NOMO-1 treated with dmso at 0.1 percent for 144 hours (cell line): Measurements from ENCODE around the gene CCR8.
"Not testable (repeated sequence)": the region's sequence is repeated elsewhere in the genome, so short reads cannot be mapped to it uniquely, and the experiment has no call there.

Source experiments
- DNase-seq: peaks from one replicate; lab custom pipeline; 2025; ENCODE audit not compliant: unreplicated experiment; lab: John Stamatoyannopoulos, UW

The CCR8 gene

GRCh38 chr3:39313289-39313688, 16.2 kb upstream of the CCR8 start:
- no peak for DNase-seq

DNA sequence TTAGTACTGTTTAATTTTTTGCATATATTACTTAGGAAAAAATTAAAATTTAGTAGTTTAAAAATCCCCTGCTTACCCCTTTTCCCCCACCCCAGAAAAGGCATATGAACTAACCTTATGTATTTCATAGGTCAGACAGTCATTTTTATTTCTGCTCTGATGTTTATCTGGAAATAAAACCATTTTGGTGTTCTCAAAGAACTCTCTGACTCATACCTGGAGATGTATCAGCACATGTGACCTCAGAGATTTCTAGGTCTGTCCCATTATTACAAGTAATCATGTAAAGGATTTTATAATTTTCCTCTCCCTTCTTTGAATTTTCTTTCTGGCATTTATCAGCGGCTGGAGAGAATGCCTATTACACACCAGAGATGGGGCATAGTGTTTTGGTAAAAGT, 14.1 kb upstream of the CCR8 start:
- DNase-seq: no peak

GRCh38 chr3:39317571-39318169, 11.8 kb upstream of the CCR8 start:
- peak; percentile 8 for DNase-seq

- DNase-seq: no peak
Measured at GRCh38 chr3:39318301-39318700, 11.2 kb upstream of the CCR8 start.

- no peak for DNase-seq
Measured at GRCh38 chr3:39319249-39319648, 10.3 kb upstream of the CCR8 start.

- not testable (repeated sequence) for DNase-seq
Measured at GRCh38 chr3:39321574-39321983, 7.9 kb upstream of the CCR8 start.

- DNase-seq: not testable (repeated sequence)
Measured at GRCh38 chr3:39322209-39322715, 7.2 kb upstream of the CCR8 start.

DNA sequence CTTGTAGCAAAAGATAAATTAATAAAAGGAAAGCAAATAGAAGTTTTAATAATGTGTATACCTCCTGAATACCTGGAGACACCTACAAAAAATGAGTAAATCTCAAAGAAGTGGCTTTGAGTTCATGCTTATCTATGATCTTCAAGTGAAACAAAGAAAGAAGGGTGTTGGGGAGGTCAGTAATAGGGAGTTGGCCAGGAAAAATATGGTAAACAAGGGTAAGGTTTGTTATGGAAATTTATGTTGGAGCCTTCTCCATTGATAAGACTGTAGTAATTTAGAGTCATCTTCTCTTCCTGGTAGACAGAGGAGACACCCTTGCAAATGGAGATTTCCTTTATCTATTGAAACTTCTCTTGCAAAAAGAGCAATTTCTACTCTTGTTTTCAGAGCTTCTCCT, 6.6 kb upstream of the CCR8 start:
- DNase-seq: no peak

DNA sequence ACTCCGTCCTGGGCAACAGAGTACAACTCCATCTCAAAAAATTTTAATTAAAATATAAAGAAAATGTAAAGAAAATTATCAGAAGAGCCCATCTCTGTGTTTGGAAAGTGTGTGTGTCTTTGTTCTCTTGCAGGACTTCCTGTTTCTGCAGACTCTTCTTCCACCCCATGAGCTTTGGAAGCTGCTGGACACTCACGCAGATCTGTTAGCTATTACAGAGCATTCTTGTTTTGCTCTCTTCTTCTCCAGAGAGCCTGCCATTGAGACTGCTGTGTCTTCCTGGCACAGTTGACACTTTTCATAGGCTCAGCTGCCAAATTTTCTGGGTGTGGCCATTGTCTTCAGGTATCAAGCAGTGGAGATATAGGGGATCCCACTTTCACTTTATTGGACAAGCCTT, 6.0 kb upstream of the CCR8 start:
- DNase-seq: no peak

- no peak for DNase-seq
Measured at GRCh38 chr3:39325236-39325635, 4.3 kb upstream of the CCR8 start.

- DNase-seq: no peak
Measured at GRCh38 chr3:39327053-39327745, 2.3 kb upstream of the CCR8 start.

GRCh38 chr3:39327746-39328349, 1.7 kb upstream of the CCR8 start:
- DNase-seq: no peak

DNA sequence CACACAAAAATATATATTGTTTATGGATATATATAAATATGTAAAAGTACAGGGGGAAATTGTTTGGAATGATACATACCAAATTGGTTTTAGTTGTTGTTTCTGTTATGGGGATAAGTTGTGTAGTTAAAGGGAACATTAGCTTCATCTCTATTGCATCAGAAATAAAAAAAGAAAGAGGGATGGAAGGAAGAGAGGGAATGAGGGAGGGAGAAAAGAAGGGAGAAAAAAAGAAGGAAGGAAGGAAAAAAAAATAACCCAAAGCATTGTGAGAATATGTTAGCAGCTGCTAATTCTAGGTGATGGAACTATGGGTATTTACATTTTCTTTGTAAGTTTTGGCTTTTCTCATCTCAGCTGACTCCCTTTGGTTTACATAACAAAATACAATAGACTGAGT, 1.3 kb downstream of the CCR8 start:
- DNase-seq: no peak

DNA sequence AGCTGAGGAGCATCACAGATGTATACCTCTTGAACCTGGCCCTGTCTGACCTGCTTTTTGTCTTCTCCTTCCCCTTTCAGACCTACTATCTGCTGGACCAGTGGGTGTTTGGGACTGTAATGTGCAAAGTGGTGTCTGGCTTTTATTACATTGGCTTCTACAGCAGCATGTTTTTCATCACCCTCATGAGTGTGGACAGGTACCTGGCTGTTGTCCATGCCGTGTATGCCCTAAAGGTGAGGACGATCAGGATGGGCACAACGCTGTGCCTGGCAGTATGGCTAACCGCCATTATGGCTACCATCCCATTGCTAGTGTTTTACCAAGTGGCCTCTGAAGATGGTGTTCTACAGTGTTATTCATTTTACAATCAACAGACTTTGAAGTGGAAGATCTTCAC, 3.0 kb downstream of the CCR8 start:
- DNase-seq: no peak

DNA sequence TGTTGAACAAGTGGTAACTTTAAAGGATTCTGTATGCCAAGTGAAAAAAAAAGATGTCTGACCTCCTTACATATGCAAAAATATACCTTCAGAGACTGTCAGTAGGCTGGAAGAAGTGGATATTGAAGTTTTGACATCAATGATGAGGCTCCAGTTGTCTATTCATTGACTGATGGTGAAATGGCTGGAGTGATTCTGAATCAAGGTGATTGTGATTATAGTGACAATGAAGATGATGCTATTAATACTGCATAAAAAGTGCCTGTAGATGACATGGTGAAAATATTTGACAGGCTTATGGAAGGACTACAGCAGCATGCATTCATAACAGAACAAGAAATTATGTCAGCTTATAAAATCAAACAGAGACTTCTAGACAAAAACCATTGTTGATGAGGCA, 4.1 kb downstream of the CCR8 start:
- DNase-seq: no peak

GRCh38 chr3:39334205-39334604, 4.7 kb downstream of the CCR8 start:
- DNase-seq: no peak

GRCh38 chr3:39338201-39338600, 8.7 kb downstream of the CCR8 start:
- DNase-seq: no peak

DNA sequence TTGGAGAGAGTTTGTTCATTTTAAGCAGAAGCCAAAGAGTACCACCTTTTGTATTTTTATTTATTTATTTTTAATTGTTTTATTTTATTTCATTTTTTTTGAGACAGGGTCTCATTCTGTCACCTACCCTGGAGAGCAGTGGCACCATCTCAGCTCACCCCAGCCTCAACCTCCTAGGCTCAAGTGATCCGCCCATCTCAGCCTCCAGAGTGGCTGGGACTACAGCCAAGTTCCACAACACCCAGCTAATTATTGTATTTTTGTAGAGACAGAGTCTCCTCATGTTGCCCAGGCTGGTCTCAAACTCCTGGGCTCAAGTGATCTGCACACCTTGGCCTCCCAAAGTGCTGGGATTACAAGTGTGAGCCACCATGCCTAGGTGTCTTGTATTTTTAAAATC, 9.6 kb downstream of the CCR8 start:
- no peak for DNase-seq

GRCh38 chr3:39343076-39343717, 13.7 kb downstream of the CCR8 start:
- no peak for DNase-seq

DNA sequence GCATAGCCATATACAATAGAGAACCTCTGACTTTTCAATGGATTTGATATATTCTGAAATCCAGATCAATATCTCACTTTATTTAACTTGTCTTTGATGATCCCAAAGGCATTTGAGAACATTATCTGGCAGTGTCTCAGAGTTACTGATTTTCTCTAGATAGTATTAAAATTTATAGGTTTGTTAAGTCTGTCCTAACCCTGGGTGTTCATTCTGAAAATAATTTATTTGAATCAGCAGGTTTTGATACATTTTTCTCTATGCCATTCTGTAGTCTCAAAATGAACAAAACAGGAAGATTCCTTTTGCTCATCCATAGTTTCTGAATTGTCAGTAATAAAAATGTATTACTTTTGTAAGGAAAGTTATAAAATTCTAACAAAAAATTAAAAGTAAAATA, 14.3 kb downstream of the CCR8 start:
- no peak for DNase-seq

DNA sequence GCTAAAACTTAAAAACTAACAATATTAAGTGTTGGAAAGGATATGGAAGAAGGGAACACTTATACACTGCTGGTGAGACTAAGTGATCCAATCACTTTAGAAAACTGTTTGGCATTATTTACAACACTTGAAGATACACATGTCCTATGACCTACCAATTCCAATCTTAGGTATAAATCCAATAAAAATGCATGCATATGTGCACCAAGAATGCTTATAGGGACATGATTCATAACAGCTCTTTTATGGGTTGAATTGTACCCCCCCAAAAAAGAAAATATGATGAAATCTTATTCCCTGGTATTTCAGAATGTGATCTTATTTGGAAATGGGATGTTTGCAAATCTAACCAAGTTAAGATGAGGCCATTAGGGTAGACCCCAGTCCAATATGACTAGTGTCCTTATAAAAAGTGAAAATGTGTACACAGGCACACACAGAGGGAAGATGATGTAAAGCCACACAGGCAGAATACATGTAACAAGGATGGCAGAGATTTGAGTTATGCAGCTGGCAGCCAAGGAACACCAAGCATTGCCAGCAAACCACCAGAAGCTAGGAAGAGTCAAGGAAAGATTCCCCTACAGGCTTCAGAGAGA, 15.3 kb downstream of the CCR8 start:
- DNase-seq: no peak
